ENCODE results near the gene OLFML2A. TPM values are rescaled to one million over a fixed set of nuclear protein-coding genes. Genes with fewer than 3 reads are reported as not detected.

The OLFML2A gene
- total RNA-seq, 1 experiment from 2014 or later = 5.8 TPM

DNA sequence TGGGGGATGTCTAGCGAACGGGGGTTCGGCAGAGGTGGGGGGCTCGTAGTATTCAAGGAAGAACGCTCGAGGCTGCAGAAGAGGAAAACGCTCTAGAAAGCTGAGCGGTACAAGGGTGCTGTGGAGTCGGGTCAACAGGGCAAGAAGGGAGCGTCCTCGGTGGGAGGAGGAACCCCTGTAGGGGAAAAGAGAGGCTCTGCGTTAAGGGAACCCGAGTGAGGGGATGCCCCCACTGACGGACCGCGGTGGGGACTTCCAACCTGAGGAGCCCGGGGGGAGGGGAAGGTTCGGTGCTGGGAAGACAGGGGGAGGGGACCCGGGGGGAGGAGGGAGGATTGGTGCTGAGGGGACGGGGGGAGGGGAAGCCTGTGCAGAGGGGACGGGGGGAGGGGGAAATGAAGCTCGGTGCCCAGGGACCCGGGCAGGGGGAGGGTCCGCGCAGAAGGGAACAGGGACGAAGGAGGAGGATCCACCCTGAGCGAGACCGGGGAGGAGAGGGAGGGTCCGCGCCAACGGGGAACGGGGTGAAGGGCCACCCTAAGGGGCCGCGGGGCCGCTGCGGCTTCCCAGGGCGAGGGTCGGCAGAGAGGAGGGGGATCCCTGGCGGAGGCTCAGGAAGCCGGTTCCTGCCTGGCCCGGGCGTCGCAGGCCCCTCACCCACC is 6.4 kb upstream of the OLFML2A start:
- Histone ChIP-seq H2BK12ac (ENCODE audit: insufficient read length, low read depth, low read length) (no peak overlapping the region), H3K9ac (ENCODE audit: extremely low read depth, insufficient read length, low read length) (no peak overlapping the region), H3T11ph (ENCODE audit: low read length) (no peak overlapping the region), H3K23me2 (ENCODE audit: insufficient read length, low read depth, low read length, poor library complexity, severe bottlenecking) (peaks cover 12% of the 10 kb centered on the region), H3K4me2 (ENCODE audit: insufficient read depth, insufficient read length, low read length) (peak overlapping the region; percentile 83), H3K27ac (ENCODE audit: insufficient read length, low read depth, low read length) (no peak overlapping the region), H4K5ac (ENCODE audit: insufficient read length, low read depth, low read length) (no peak overlapping the region), H3K79me1 (ENCODE audit: insufficient read depth, low read depth, low read length, poor library complexity, severe bottlenecking) (no peaks in the 10 kb centered on the region), H2AK5ac (ENCODE audit: insufficient read length, low read length) (no peak overlapping the region), H3K4me1 (ENCODE audit: insufficient read depth, low read length) (peaks cover 3% of the 10 kb centered on the region; the same call in 1 of the 2 replicates), H3K4ac (ENCODE audit: low read depth, low read length) (no peak overlapping the region), H4K8ac (replicated peaks; ENCODE audit: insufficient read length, low read depth, low read length) (no peak overlapping the region), H2AFZ (ENCODE audit: low read length) (no peak overlapping the region), H2BK5ac (ENCODE audit: insufficient read length, low read length) (no peak overlapping the region), H2BK120ac (ENCODE audit: low read depth, low read length, poor library complexity, severe bottlenecking) (no peak overlapping the region), H4K91ac (ENCODE audit: insufficient read length, low read depth, low read length) (no peak overlapping the region), H2BK20ac (ENCODE audit: low read depth, low read length, poor library complexity, severe bottlenecking) (no peak overlapping the region), H3K23ac (ENCODE audit: insufficient read length, low read depth, low read length) (no peak overlapping the region), H3K79me2 (ENCODE audit: insufficient read depth, low read length) (peaks cover 12% of the 10 kb centered on the region; the same call in 1 of the 2 replicates), H3K56ac (ENCODE audit: insufficient read length, low read depth, low read length) (no peak overlapping the region), H3K18ac (ENCODE audit: insufficient read length, low read depth, low read length) (no peak overlapping the region), H4K20me1 (ENCODE audit: control insufficient read depth, insufficient read depth, insufficient read length) (no peaks in the 10 kb centered on the region), H3K27me3 (ENCODE audit: insufficient read depth, low read length) (no peaks in the 10 kb centered on the region), H3K14ac (ENCODE audit: insufficient read depth, low read length) (no peak overlapping the region), H2BK15ac (ENCODE audit: low read depth, low read length) (no peak overlapping the region), H3K9me3 (ENCODE audit: control insufficient read depth, low read depth, low read length) (no peaks in the 10 kb centered on the region)
- Mint-ChIP-seq H3K27ac (peak overlapping the region; percentile 22 to 95 (median 93); a peak in 6 of 7 replicates), H3K4me1 (peaks cover 51% of the 10 kb centered on the region in 2 experiments), H3K27me3 (ENCODE audit: low read depth) (peaks cover 45% of the 10 kb centered on the region), H3K9me3 (no peaks in the 10 kb centered on the region), H3K4me3 (peak overlapping the region; percentile 85 to 99), H3K36me3 (ENCODE audit: insufficient read depth in 1 of 3, low read depth in 3 of 3) (no peaks in the 10 kb centered on the region; a peak in 1 of 7 replicates)
- no peak for DNase-seq
- TF ChIP-seq, protein P1, sequence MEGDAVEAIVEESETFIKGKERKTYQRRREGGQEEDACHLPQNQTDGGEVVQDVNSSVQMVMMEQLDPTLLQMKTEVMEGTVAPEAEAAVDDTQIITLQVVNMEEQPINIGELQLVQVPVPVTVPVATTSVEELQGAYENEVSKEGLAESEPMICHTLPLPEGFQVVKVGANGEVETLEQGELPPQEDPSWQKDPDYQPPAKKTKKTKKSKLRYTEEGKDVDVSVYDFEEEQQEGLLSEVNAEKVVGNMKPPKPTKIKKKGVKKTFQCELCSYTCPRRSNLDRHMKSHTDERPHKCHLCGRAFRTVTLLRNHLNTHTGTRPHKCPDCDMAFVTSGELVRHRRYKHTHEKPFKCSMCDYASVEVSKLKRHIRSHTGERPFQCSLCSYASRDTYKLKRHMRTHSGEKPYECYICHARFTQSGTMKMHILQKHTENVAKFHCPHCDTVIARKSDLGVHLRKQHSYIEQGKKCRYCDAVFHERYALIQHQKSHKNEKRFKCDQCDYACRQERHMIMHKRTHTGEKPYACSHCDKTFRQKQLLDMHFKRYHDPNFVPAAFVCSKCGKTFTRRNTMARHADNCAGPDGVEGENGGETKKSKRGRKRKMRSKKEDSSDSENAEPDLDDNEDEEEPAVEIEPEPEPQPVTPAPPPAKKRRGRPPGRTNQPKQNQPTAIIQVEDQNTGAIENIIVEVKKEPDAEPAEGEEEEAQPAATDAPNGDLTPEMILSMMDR (conservative IDR thresholded peaks at IDR 0.05) = no peak
- no CpG with 5 or more reads among the region's 43 CpGs for WGBS (ENCODE audit: extremely low coverage, insufficient read length, low lambda C conversion rate)
